Lung (tissue), 12 donors: ENCODE results near the gene MMS19. TPM values are rescaled to one million over a fixed set of nuclear protein-coding genes. Genes with fewer than 3 reads are reported as not detected.

Source experiments
- ATAC-seq: fragments of 200-7000 bp; cut with Tn5 transposase; one replicate; pipeline ENCODE4 v1.9.1; 2020; ENCODE audit warnings: moderate number of reproducible peaks; ENCODE audit not compliant: insufficient read depth, low FRiP score
- DNase-seq, 3 donors: peaks; one replicate each; pipeline ENCODE4 v3.0.0-alpha.2; 2013 to 2017
- H3K27ac ChIP-seq, 2 donors: one replicate each; pipeline ENCODE4 v1.5.1; 2013; ENCODE audit warnings: mild to moderate bottlenecking in 2 of 2, moderate library complexity in 2 of 2, control low read depth in 1 of 2, inconsistent platforms in 1 of 2, low read depth in 1 of 2, low read length in 1 of 2
- H3K27me3 ChIP-seq, 3 donors: one replicate each; pipeline ENCODE4 v1.5.1; 2013; ENCODE audit warnings: low read length in 2 of 3; ENCODE audit not compliant: control insufficient read depth in 3 of 3, insufficient read depth in 3 of 3
- H3K36me3 ChIP-seq, 4 donors: one replicate each; pipeline ENCODE4 v1.5.1; 2013; ENCODE audit warnings: low read length in 4 of 4, mild to moderate bottlenecking in 1 of 4, moderate library complexity in 1 of 4; ENCODE audit not compliant: control insufficient read depth in 4 of 4, insufficient read depth in 4 of 4
- H3K4me1 ChIP-seq, 5 donors: one replicate each; pipeline ENCODE4 v1.5.1; 2013; ENCODE audit warnings: low read length in 5 of 5, mild to moderate bottlenecking in 2 of 5, moderate library complexity in 1 of 5; ENCODE audit not compliant: control insufficient read depth in 5 of 5, insufficient read depth in 5 of 5
- H3K4me3 ChIP-seq: one replicate; pipeline ENCODE4 v1.5.1; 2013; ENCODE audit warnings: mild to moderate bottlenecking, control low read depth, moderate library complexity
- H3K9ac ChIP-seq, 2 donors: one replicate each; pipeline ENCODE4 v1.5.1; 2013; ENCODE audit warnings: low read length in 2 of 2, control low read depth in 1 of 2; ENCODE audit not compliant: insufficient read depth in 1 of 2
- H3K9me3 ChIP-seq, 4 donors: one replicate each; pipeline ENCODE4 v1.5.1; 2013; ENCODE audit warnings: low read length in 3 of 4, mild to moderate bottlenecking in 1 of 4, moderate library complexity in 1 of 4; ENCODE audit not compliant: control insufficient read depth in 4 of 4, insufficient read depth in 3 of 4
- CTCF ChIP-seq: IDR thresholded peaks from 2 replicates; pipeline ENCODE4 v1.5.1; 2012; ENCODE audit warnings: mild to moderate bottlenecking; ENCODE audit errors: control extremely low read depth, extremely low read depth
- WGBS, 2 donors: extraction: QIAGEN DNeasy Blood & Tissue Kit; methylation state at CpG; one replicate each; pipeline ENCODE4 v1.1.7; 2013; 5-methylcytosine and 5-hydroxymethylcytosine counted together
- polyA plus RNA-seq, 2 donors: library from polyadenylated mRNA; stranded (reverse); fragments of 200-250 nt; gene quantifications; one replicate each; pipeline ENCODE4 v1.2.1, GENCODE V29; 2013
- total RNA-seq, 2 donors: library from RNA; depleted of rRNA in 1 of 2; stranded (reverse); fragments of >200 nt in 1 of 2; gene quantifications; one replicate each; pipeline ENCODE4 v1.2.1, GENCODE V29; 2014 to 2021
- donor health status: control.
- donor health status: control.
- donor health status: Bipolar disorder and iron deficiency.
- donor health status: healthy.
- donor health status: DM: yes; HTN: yes; CAD: no.

Gene MMS19
- total and polyA plus RNA-seq, 4 donors: 39.9 to 74.5 (median 62.5) TPM

GRCh38 chr10:97540669-97541500, 42.7 kb upstream of the MMS19 start:
- ATAC-seq (no peak), DNase-seq (no peak)
- H3K4me3 ChIP-seq: no peak overlapping the region
- H3K9ac ChIP-seq: no peak overlapping the region
- H3K9me3 ChIP-seq: no peaks in the 10 kb centered on the region
- 90 to 92% methylated on average over 14 of the region's 14 CpGs for WGBS, 2 donors
- no peaks in the 10 kb centered on the region for H3K27me3 ChIP-seq
- TF ChIP-seq CTCF: no peak
- peaks cover 2 to 25% (median 24%) of the 10 kb centered on the region in 5 donors for H3K4me1 ChIP-seq
- peak overlapping the region in 1 of 2 donors; percentile 18 for H3K27ac ChIP-seq
- H3K36me3 ChIP-seq: no peaks in the 10 kb centered on the region

GRCh38 chr10:97539523-97540200, 41.4 kb upstream of the MMS19 start:
- TF ChIP-seq CTCF: no peak
- Histone ChIP-seq H3K4me1 (peaks cover 2 to 24% (median 20%) of the 10 kb centered on the region in 5 donors), H3K27me3 (no peaks in the 10 kb centered on the region), H3K9ac (no peak overlapping the region), H3K4me3 (no peak overlapping the region), H3K36me3 (no peaks in the 10 kb centered on the region), H3K9me3 (no peaks in the 10 kb centered on the region), H3K27ac (no peak overlapping the region)
- ATAC-seq: no peak
- 60 to 65% methylated on average over 6 of the region's 6 CpGs for WGBS, 2 donors
- peak; percentile 58 to 76 (median 62) for DNase-seq

- Histone ChIP-seq H3K9ac (no peak overlapping the region), H3K27me3 (no peaks in the 10 kb centered on the region), H3K4me3 (no peak overlapping the region), H3K27ac (peak overlapping the region in 1 of 2 donors; percentile 21), H3K36me3 (no peaks in the 10 kb centered on the region), H3K9me3 (no peaks in the 10 kb centered on the region), H3K4me1 (peaks cover 2 to 25% (median 20%) of the 10 kb centered on the region in 5 donors)
- DNase-seq (no peak), ATAC-seq (no peak)
- 90 to 97% methylated on average over 4 of the region's 4 CpGs for WGBS, 2 donors
- TF ChIP-seq CTCF: no peak
These were observed 40.6 kb upstream of the MMS19 start for GRCh38 chr10:97538839-97539238.
